MM.1S (cell line): ENCODE results near the gene OR8D1.

Source experiments
- CTCF ChIP-seq: fragments of 300-600 bp; sonication (generic); IDR thresholded peaks from 2 replicates; pipeline ENCODE4 v1.5.1; 2016; ENCODE audit warnings: antibody characterized with exemption, low read length, mixed read lengths
- EZH2 ChIP-seq: fragments of 300-600 bp; sonication (generic); optimal IDR thresholded peaks from 2 replicates; pipeline ENCODE3; 2017; ENCODE audit warnings: low read depth, mild to moderate bottlenecking, antibody characterized with exemption, low read length, mixed read lengths

- TF ChIP-seq CTCF (no peak), EZH2 (no peak)
These were observed 28.0 kb downstream of the OR8D1 start for GRCh38 chr11:124285610-124286344.
